Heart right ventricle (tissue), 16 donors: ENCODE data around the gene PTPRN. TPM values are rescaled to one million over a fixed set of nuclear protein-coding genes. Genes with fewer than 3 reads are reported as not detected.

ENCODE experiments used
- ATAC-seq, 8 donors: fragments of 200-7000 bp; cut with Tn5 transposase; one replicate each; pipeline ENCODE4 v1.9.1; 2020; ENCODE audit warnings: mild to moderate bottlenecking in 8 of 8, moderate library complexity in 8 of 8, moderate number of reproducible peaks in 1 of 8
- DNase-seq, 2 donors: peaks; one replicate each; pipeline ENCODE4 v3.0.0-alpha.2; 2020
- H3K27ac ChIP-seq, 10 donors: fragments of 200-600 bp; sonication (generic) in 2 of 10; one replicate each; pipeline versions ENCODE4 v1.5.0 to v1.8.0; 2020 to 2022; ENCODE audit warnings: mild to moderate bottlenecking in 3 of 10
- H3K27me3 ChIP-seq, 7 donors: fragments of 200-600 bp; one replicate each; pipeline ENCODE4 v1.8.0; 2021 to 2022; ENCODE audit warnings: mild to moderate bottlenecking in 2 of 7
- H3K36me3 ChIP-seq, 9 donors: fragments of 200-600 bp; sonication (generic) in 1 of 9; one replicate each; pipeline versions ENCODE4 v1.5.0 to v1.8.0; 2020 to 2022; ENCODE audit warnings: mild to moderate bottlenecking in 2 of 9
- H3K4me1 ChIP-seq, 9 donors: fragments of 200-600 bp; sonication (generic) in 1 of 9; one replicate each; pipeline versions ENCODE4 v1.5.0 to v1.8.0; 2020 to 2022; ENCODE audit warnings: mild to moderate bottlenecking in 4 of 9
- H3K4me3 ChIP-seq, 10 donors: fragments of 200-600 bp; sonication (generic) in 2 of 10; one replicate each; pipeline versions ENCODE4 v1.5.0 to v1.8.0; 2020 to 2022; ENCODE audit warnings: mild to moderate bottlenecking in 7 of 10, moderate library complexity in 2 of 10
- H3K9me3 ChIP-seq, 11 donors: fragments of 200-600 bp in 10 of 11; sonication (generic) in 2 of 11; one replicate each; pipeline versions ENCODE4 v1.5.0 to v1.8.0; 2013 to 2022; ENCODE audit warnings: mild to moderate bottlenecking in 2 of 11, control low read depth in 1 of 11, moderate library complexity in 1 of 11
- WGBS, 2 donors: extraction: QIAGEN DNeasy Blood & Tissue Kit; methylation state at CpG; one replicate each; pipeline ENCODE4 v1.1.7; 2013; ENCODE audit warnings: inconsistent platforms in 1 of 2; 5-methylcytosine and 5-hydroxymethylcytosine counted together
- intact Hi-C, 10 donors: fragments of 100-400 bp; cut with DNase I; formaldehyde crosslinking; loops; one replicate each; pipeline versions ENCODE4 v1.11.1 to v1.14.2; 2022
- polyA plus RNA-seq, 2 donors: library from polyadenylated mRNA; stranded (reverse); fragments of 200-250 nt; gene quantifications; one replicate each; pipeline ENCODE4 v1.2.3, GENCODE V29; 2013
- total RNA-seq, 10 donors: library from RNA; stranded (reverse); fragmentation: NEBNext Ultra II Directional in 3 of 10; extraction: Animal tissue kit (Norgen Biotek cat#: 25700) in 3 of 10; gene quantifications; one replicate each; pipeline versions ENCODE4 v1.2.1 to v1.2.4, GENCODE V29; 2021 to 2023
- TF ChIP-seq, protein P1 (sequence below), 9 donors: fragments of 200-600 bp; sonication (generic) in 2 of 9; IDR thresholded peaks; one replicate each; pipeline versions ENCODE4 v1.5.0 to v1.8.0; 2021 to 2022; ENCODE audit warnings: antibody characterized with exemption in 9 of 9, mild to moderate bottlenecking in 5 of 9, moderate library complexity in 1 of 9
- donor health status: Arrhythmogenic right ventricular cardiomyopathy.
- donor health status: ischemic (EF 13 %, LVEDD 7.1; RV severe dilation, severe dysfunction).
- donor health status: healthy with polysubstance abuse.
- donor health status: DM: no; HTN: yes; CAD: no.
- donor health status: DM: no; HTN: no; CAD: no.
- donor health status: ischemic (EF 25% LVEDD 6.9; RV normal size, moderate dysfunction).
- donor health status: ischemic (EF 25% LVEDD 5.7; RV mildly dilated, moderate dysfunction).
- donor health status: healthy.
- donor health status: DM: yes; HTN: yes; CAD: no.
- donor health status: Ischemic cardiomyopathy.
- donor health status: ischemic (EF 35%, LVEDD 5.7; RV mildly dilated, moderate dysfunction).
- donor health status: nonischemic (EF 11% LVEDD 7.7; RV severe dilation, severe dysfunction).
- donor health status: DM: yes; HTN: yes; CAD: no.
- donor health status: PGD.
- donor health status: ischemic (EF 29% LVEDD 5.4; RV normal size, mild dysfunction).
- donor health status: nonischemic (EF 23%, LVEDD 6.1; RV moderate dilation, normal function).

PTPRN gene
- total and polyA plus RNA-seq, 12 donors = 0.09 to 0.51 (median 0.31) TPM; not detected in 5

DNA sequence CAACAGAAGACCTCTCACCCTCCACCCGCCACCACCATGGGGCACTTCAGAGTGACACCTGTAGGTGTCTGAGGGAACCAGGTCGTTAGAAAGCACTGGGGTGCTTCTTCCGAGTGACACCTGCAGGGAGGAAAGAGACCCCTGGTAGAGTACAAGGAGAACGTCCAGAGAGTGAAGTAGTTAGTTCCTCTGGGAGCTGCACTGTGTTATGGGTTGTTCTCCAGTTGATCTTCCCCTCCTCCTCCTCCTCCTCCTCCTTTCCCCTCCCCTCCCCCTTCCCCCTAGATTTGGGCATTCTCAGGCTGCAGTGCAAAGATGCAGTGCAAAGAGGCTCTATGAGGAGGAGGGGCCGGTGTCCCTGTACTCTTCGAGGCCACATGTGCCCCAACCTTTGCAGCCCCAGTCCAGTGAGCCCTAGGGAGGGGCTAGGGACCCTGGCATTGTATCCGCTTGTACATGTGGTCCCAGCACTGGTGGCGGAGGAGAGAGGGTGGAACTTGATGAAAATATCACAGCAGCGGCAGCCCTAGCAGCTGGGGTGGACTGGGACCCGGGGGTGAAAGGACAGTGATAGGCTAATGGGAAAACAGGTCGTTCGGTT lies 29.2 kb downstream of the PTPRN start:
- DNase-seq (no peak), ATAC-seq (no peak)
- H3K4me3 ChIP-seq = peak overlapping the region; percentile 56 to 96 (median 75)
- intact Hi-C loops = loop anchor here in 5 of 10 donors (1.0 to 5.0 kb wide), 10 partner anchors 14 to 118 kb away; partner anchors contain the start of genes ANKZF1 (in 2 of the 5), ATG9A (in 2 of the 5), TUBA4A (in 2 of the 5) and TUBA4B (in 2 of the 5)
- no peaks in the 10 kb centered on the region for H3K27me3 ChIP-seq
- TF ChIP-seq, protein P1, sequence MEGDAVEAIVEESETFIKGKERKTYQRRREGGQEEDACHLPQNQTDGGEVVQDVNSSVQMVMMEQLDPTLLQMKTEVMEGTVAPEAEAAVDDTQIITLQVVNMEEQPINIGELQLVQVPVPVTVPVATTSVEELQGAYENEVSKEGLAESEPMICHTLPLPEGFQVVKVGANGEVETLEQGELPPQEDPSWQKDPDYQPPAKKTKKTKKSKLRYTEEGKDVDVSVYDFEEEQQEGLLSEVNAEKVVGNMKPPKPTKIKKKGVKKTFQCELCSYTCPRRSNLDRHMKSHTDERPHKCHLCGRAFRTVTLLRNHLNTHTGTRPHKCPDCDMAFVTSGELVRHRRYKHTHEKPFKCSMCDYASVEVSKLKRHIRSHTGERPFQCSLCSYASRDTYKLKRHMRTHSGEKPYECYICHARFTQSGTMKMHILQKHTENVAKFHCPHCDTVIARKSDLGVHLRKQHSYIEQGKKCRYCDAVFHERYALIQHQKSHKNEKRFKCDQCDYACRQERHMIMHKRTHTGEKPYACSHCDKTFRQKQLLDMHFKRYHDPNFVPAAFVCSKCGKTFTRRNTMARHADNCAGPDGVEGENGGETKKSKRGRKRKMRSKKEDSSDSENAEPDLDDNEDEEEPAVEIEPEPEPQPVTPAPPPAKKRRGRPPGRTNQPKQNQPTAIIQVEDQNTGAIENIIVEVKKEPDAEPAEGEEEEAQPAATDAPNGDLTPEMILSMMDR (IDR thresholded peaks at IDR 0.05) = peak in 2 of 9 donors; percentile 2 to 5
- H3K9me3 ChIP-seq = no peaks in the 10 kb centered on the region
- peak overlapping the region; percentile 91 to 100 (median 98) for H3K27ac ChIP-seq
- 39 to 40% methylated on average over 12 of the region's 12 CpGs for WGBS, 2 donors
- H3K4me1 ChIP-seq = peaks cover 11 to 61% (median 33%) of the 10 kb centered on the region in 9 donors
- H3K36me3 ChIP-seq = peaks cover 0 to 50% (median 39%) of the 10 kb centered on the region in 9 donors

DNA sequence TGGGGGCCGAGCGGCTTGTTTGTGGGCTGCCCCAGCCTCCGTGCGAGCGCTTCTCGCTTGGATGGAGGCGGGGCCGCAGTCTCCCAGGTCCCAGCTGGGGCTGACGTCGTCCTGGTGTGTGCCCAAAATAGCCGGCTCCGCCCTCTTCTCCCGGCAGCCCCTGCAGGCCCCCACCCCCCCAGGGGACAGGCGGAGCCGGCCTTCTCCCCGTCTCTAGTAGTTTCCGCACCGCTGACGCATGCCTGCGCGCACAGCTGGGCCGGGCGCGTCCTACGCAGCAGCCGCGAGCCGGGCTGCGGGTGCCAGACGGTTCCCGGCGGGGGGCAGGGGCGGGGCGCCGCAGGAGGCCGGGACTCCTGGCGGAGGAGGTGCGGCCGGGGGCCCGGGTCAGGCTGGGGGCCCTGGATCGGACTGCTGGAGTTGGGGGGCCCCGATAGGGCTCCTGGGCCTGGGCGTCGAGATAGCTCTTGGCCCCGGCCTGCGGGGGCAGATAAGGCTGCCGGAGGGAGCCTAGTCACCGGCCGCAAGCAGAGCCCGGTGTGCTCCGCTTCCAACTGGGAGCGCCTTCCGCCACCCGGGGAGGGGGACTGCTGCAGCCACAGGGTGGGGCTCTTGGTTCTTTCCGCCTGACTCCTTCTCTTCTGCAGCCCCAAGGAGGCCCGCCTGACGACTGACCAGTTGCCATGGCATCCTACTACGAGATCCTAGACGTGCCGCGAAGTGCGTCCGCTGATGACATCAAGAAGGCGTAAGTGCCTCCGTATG lies 29.9 kb downstream of the PTPRN start, which contains the start of gene DNAJB2:
Gene DNAJB2 (plus strand): TSS at position 216 of the 765 bp plus-strand sequence. CDS start 468 bp downstream, at position 684.
- WGBS, 2 donors = 0 to 1% methylated on average over 63 to 65 of the region's 65 CpGs
- peak; percentile 95 to 97 (median 97) for ATAC-seq

DNA sequence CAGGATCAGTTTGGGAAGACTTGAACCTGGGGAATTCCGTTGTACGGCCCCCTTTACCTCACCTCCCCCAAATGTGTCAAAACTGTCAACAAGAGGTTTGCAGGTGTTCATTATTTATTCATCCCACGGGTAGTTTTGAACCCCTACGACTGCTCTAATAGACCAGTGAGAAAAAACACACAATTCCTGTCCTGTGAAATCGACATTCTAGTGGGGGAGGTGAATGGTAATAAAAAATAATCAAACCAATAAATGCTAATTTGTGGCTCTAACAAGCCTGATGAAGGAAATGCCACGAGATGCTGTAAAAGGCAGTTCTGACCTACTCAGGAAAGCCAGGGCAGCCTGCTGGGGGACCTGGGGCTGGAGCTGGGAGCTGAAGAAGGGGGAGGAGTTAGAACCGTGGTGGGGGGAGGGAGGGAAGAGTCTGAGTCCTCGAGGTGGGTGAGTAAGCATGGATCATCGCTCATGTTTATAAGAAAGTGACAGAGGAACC lies 30.5 kb downstream of the PTPRN start:
- intact Hi-C loops = loop anchor here in 6 of 10 donors (1.0 to 5.0 kb wide), 9 partner anchors 16 to 116 kb away; partner anchors contain the start of genes ANKZF1 (in 2 of the 6), ATG9A (in 2 of the 6), TUBA4A (in 2 of the 6) and TUBA4B (in 2 of the 6)
- Histone ChIP-seq H3K9me3 (no peaks in the 10 kb centered on the region), H3K27me3 (no peaks in the 10 kb centered on the region), H3K36me3 (peaks cover 0 to 37% (median 26%) of the 10 kb centered on the region in 9 donors), H3K27ac (peak overlapping the region; percentile 91 to 100 (median 98)), H3K4me1 (peaks cover 11 to 64% (median 36%) of the 10 kb centered on the region in 9 donors), H3K4me3 (peak overlapping the region; percentile 56 to 96 (median 75))
- ATAC-seq (peak in 7 of 8 donors; percentile 32 to 63 (median 55)), DNase-seq (no peak)
- TF ChIP-seq, protein P1 (IDR thresholded peaks at IDR 0.05) = no peak
- WGBS, 2 donors = 17% methylated on average over 9 of the region's 9 CpGs

More for the DNA sequence above, 29.9 kb downstream of the PTPRN start, which contains the start of gene DNAJB2:
- Histone ChIP-seq H3K9me3 (no peaks in the 10 kb centered on the region), H3K27me3 (no peaks in the 10 kb centered on the region), H3K4me1 (peaks cover 11 to 58% (median 34%) of the 10 kb centered on the region in 9 donors), H3K27ac (peak within 1 kb of the TSS; percentile 91 to 100 (median 98)), H3K36me3 (peaks cover 0 to 43% (median 32%) of the 10 kb centered on the region in 9 donors), H3K4me3 (peak within 1 kb of the TSS; percentile 56 to 96 (median 75))
- TF ChIP-seq, protein P1 (IDR thresholded peaks at IDR 0.05) = peak in 6 of 9 donors; percentile 4 to 48 (median 33)
- intact Hi-C loops = loop anchor here in 5 of 10 donors (1.0 to 5.0 kb wide), 9 partner anchors 15 to 117 kb away; partner anchors contain the start of genes ANKZF1 (in 2 of the 5), ATG9A (in 2 of the 5), TUBA4A (in 2 of the 5) and TUBA4B (in 2 of the 5)
- DNase-seq = peak; percentile 99
